Measurements from ENCODE around the gene TMEM150B.

The TMEM150B gene

DNA sequence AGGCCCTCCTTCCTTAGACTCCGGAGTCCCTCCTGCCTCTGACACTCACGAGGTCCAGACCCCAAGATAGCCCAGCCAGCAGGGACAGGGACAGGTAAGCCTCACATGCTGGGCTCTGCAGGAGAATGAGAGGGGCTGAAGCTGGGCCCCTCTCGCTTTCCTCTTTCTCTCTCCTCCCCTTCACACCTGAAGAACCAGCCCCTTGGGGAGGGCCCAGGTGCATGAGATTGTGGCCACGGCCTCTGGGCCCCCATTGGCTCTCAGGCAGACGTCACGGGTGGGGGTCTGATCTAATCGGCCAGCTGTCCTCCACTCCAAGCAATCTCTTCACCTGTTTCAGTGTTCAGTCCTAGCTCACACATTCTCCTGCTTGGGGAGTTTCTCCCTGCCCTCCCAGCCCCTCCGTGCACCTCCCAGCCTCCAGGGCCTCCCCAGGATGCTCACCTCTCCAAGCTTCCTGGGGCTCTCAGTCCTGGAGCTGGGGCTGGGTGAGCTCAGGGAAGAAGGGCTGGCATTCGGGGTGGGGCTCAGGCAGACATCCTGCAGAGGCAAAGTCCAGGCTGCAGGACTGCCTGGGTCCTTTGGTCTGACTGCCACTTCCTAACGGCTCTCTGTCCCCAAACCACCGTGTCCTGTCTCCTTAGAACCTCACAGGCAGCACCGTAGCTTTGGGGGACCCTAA, 2.8 kb downstream of the TMEM150B start:
- Histone ChIP-seq H3K27ac (ENCODE audit: low read depth, low read length) (no peak overlapping the region), H3K9ac (ENCODE audit: low read length) (no peak overlapping the region)

DNA sequence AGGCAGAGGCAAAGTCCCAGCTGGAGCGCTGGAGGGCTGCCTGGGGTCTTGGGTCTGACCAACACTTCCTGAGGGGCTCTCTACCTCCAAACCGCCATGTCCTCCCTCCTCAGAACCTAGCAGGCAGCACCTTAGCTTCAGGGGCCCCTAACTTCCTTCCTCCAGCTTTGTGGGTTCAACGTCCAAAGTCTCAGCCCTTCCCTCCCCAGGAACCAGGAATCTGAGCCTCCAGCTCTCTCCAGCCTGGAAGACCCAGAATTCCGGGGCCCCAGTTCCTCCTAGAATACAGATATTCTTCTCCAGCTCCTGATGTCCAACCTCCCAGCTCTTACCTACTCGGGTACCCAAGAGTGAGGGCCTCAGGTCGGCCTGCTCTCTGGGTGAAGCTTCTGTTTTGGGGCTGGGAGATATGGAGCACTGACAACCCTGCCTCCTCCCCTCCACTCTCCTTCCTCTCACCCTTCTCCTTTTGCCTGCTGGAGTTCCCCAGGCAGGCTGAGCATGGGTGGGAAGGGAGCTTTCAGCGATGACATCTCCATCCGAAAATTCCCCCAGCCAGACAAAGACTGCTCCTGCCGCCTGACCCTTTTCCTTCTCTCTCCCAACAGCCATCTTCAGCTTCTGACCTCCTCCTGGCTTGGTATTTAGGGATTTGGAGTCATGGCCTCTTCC, 3.5 kb downstream of the TMEM150B start:
- no peaks in the 10 kb centered on the region for H3K4me1 ChIP-seq (ENCODE audit: insufficient read depth, low read length)
- no peak overlapping the region for H3K27ac ChIP-seq (ENCODE audit: low read depth, low read length)
- H3K27me3 ChIP-seq (ENCODE audit: control insufficient read depth in 1 of 2, insufficient read depth in 2 of 2, low read length in 2 of 2): peaks cover 0 to 5% of the 10 kb centered on the region in 2 donors
- no peak overlapping the region for H3K9ac ChIP-seq (ENCODE audit: low read length)
- no peaks in the 10 kb centered on the region for H3K36me3 ChIP-seq (ENCODE audit: insufficient read depth, low read length)
- H3K9me3 ChIP-seq (ENCODE audit: low read length): no peaks in the 10 kb centered on the region
- H3K4me3 ChIP-seq (ENCODE audit: low read depth in 1 of 2, low read length in 2 of 2): no peak overlapping the region

More for the DNA sequence above, 2.8 kb downstream of the TMEM150B start:
- H3K4me1 ChIP-seq (ENCODE audit: insufficient read depth, low read length): no peaks in the 10 kb centered on the region
- H3K4me3 ChIP-seq (ENCODE audit: low read depth in 1 of 2, low read length in 2 of 2): no peak overlapping the region
- H3K9me3 ChIP-seq (ENCODE audit: low read length): no peaks in the 10 kb centered on the region
- H3K27me3 ChIP-seq (ENCODE audit: control insufficient read depth in 1 of 2, insufficient read depth in 2 of 2, low read length in 2 of 2): peaks cover 0 to 5% of the 10 kb centered on the region in 2 donors
- H3K36me3 ChIP-seq (ENCODE audit: insufficient read depth, low read length): no peaks in the 10 kb centered on the region

DNA sequence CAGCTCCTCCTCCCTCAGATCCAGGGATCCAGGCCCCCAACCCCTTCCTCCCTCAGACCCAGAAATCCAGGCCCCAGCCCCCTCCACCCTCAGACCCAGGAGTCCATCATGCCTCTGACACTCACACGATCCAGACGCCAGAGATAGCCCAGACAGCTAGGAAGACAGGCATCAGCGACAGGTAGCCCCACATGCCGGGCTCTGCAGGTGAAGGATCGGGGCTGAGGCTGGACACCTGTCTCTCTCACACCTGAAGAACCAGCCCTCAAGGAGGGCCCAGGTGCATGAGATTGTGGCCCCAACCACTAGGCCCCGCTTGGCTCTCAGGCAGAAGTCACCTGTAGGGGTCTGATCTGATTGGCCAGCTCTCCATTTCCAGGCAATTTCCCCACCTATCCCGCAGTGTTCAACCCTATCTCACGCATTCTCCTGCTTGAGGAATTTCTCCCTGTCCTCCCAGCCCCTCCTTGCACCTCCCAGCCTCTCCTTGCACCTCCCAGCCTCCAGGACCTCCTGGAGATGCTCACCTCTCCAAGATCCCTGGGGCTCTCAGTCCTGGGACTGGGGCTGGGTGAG, 4.2 kb downstream of the TMEM150B start:
- Histone ChIP-seq H3K4me3 (ENCODE audit: low read depth in 1 of 2, low read length in 2 of 2) (no peak overlapping the region), H3K9ac (ENCODE audit: low read length) (no peak overlapping the region), H3K9me3 (ENCODE audit: low read length) (no peaks in the 10 kb centered on the region), H3K4me1 (ENCODE audit: insufficient read depth, low read length) (no peaks in the 10 kb centered on the region), H3K27me3 (ENCODE audit: control insufficient read depth in 1 of 2, insufficient read depth in 2 of 2, low read length in 2 of 2) (peaks cover 0 to 5% of the 10 kb centered on the region in 2 donors), H3K36me3 (ENCODE audit: insufficient read depth, low read length) (no peaks in the 10 kb centered on the region), H3K27ac (ENCODE audit: low read depth, low read length) (no peak overlapping the region)

DNA sequence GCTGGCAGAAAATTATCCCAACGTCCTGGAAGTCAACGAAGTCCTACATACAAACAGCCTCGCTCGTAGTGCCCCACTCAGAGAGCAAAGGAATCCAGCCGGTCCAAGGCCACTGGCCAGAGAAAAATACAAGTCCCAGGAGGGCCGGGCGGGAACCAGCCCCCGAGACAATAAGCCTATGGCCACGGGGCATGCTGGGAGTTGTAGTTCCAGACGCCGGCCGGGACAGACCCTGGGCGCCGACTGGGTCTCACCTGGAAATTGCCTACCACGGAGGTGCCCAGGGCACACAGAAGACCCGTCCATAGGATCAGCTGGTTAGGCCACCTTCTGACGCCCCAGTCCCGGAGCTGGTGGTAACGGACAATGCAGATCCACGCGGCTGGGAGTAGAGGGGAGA, 5.4 kb downstream of the TMEM150B start:
- Histone ChIP-seq H3K9ac (ENCODE audit: low read length) (no peak overlapping the region), H3K36me3 (ENCODE audit: insufficient read depth, low read length) (no peaks in the 10 kb centered on the region), H3K4me1 (ENCODE audit: insufficient read depth, low read length) (no peaks in the 10 kb centered on the region), H3K4me3 (ENCODE audit: low read depth in 1 of 2, low read length in 2 of 2) (no peak overlapping the region), H3K27me3 (ENCODE audit: control insufficient read depth in 1 of 2, insufficient read depth in 2 of 2, low read length in 2 of 2) (peaks cover 0 to 5% of the 10 kb centered on the region in 2 donors), H3K9me3 (ENCODE audit: low read length) (no peaks in the 10 kb centered on the region), H3K27ac (ENCODE audit: low read depth, low read length) (no peak overlapping the region)

DNA sequence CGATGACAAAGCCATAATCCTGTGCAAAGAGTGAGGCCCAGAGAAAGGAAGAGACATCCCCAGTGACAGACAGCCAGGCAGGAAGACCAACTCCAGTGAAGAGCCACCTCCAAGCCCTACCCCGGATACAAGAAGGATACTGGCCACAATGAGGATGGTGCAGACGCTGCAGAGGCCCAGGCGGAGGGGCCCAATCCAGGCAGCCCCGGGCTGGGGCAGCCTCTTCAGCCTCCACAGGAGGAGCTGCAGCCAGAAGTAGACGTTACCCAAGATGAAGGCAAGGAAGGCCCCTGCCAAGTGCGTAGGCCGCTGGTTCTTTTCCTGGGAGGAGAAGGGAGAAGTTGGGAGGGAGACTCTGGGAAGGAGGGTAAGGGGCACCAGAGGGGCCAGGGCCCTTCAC, 8.5 kb downstream of the TMEM150B start:
- H3K4me1 ChIP-seq (ENCODE audit: insufficient read depth, low read length): no peaks in the 10 kb centered on the region
- H3K9ac ChIP-seq (ENCODE audit: low read length): no peak overlapping the region
- H3K4me3 ChIP-seq (ENCODE audit: low read depth in 1 of 2, low read length in 2 of 2): no peak overlapping the region
- H3K9me3 ChIP-seq (ENCODE audit: low read length): no peaks in the 10 kb centered on the region
- H3K36me3 ChIP-seq (ENCODE audit: insufficient read depth, low read length): no peaks in the 10 kb centered on the region
- H3K27me3 ChIP-seq (ENCODE audit: control insufficient read depth in 1 of 2, insufficient read depth in 2 of 2, low read length in 2 of 2): peaks cover 0 to 5% of the 10 kb centered on the region in 2 donors
- H3K27ac ChIP-seq (ENCODE audit: low read depth, low read length): no peak overlapping the region

DNA sequence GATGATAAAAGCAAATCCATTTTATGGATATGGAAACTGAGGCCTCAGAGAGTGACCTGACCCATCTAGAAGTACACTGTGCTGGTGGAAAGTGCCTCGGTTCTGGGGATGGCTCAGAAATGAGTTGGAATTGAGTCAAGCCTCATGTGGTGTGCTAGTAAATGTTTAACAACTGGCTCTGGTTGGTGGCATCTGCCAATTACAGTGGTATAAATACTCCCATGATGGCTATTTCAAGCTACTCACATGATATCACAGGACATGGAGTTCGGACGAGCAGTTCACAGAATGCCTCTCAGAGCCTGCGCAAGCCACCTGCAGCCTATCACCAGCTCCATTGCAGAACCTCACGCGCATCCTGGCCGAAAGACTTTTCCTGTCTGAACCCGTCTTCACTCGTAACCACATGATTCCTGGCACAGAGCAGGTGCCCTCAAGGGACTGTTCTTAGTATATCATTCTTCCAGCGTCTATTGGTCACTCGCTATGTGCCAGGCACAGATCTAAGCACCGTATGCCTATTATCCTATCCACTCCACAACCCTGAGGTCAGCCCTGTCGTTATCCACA, 9.1 kb downstream of the TMEM150B start:
- Histone ChIP-seq H3K4me3 (ENCODE audit: low read depth in 1 of 2, low read length in 2 of 2) (no peak overlapping the region), H3K9ac (ENCODE audit: low read length) (no peak overlapping the region), H3K4me1 (ENCODE audit: insufficient read depth, low read length) (no peaks in the 10 kb centered on the region), H3K27me3 (ENCODE audit: control insufficient read depth in 1 of 2, insufficient read depth in 2 of 2, low read length in 2 of 2) (peaks cover 0 to 5% of the 10 kb centered on the region in 2 donors), H3K27ac (ENCODE audit: low read depth, low read length) (no peak overlapping the region), H3K9me3 (ENCODE audit: low read length) (no peaks in the 10 kb centered on the region), H3K36me3 (ENCODE audit: insufficient read depth, low read length) (no peaks in the 10 kb centered on the region)

DNA sequence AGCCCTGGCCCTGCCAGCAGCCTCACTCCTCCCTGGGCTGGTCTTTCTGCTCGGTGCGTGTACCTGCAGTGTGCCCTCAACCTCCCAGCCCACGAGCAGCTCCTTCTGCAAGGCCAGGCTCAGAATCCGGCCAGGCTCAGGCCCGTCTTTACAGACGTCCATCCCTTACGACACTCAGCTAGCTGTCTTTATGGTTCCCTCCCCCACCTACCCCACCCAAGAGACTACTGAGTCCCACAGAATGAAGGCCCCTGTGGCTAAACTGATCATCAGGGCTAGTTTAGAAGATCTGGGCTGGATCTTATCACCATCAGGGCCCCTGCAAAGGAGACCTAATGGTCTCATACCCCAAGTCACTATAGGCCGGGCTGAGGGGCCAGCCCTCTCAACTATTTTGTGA, 10.7 kb downstream of the TMEM150B start:
- Histone ChIP-seq H3K36me3 (ENCODE audit: insufficient read depth, low read length) (peaks cover 5% of the 10 kb centered on the region), H3K9me3 (ENCODE audit: low read length) (no peaks in the 10 kb centered on the region), H3K9ac (ENCODE audit: low read length) (no peak overlapping the region), H3K4me3 (ENCODE audit: low read depth in 1 of 2, low read length in 2 of 2) (no peak overlapping the region), H3K27me3 (ENCODE audit: control insufficient read depth in 1 of 2, insufficient read depth in 2 of 2, low read length in 2 of 2) (no peaks in the 10 kb centered on the region), H3K27ac (ENCODE audit: low read depth, low read length) (no peak overlapping the region), H3K4me1 (ENCODE audit: insufficient read depth, low read length) (no peaks in the 10 kb centered on the region)

DNA sequence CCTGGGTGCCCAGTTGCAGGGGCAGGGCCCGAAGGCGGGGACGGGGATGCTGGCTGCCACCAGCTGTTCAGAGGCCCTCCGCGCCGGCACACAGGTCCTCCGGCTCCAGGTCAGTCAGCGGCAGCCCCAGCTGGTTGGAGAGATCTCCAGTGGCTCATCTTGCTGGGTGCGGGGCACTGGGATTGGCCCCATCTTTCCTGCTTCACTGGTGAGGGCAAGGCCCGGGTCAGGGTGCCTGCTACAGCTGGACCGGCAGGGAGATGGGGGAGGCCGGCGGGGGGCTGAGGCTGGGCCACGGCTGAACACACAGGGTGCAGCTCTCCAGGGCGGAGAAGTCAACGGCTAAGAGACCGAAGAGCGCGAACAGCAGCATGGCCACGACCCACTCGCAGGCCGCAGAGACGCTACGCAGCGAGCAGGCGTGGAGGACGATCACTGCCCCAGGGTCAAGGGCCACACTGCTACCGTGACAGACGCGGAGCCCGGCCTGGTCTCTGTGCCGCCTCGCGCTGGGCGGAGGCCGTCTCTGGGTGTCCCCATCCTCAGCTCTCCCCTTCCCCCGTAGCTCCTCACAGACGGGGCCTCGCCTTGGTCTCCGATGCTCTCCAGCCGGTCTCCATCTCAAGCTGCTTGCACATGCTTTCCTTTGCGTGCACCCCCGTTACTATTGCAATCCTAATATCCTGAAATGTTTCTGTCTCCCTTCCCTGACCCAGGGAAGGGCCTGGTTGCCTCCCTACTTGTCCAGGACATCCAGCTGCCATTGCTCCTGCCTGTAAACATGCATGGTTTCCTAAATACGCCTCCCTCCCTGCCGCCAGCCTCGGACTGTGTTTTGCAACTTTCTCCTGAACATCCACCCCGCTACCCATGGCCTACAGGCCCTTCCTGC, 12.3 kb downstream of the TMEM150B start:
- no peaks in the 10 kb centered on the region for H3K9me3 ChIP-seq (ENCODE audit: low read length)

DNA sequence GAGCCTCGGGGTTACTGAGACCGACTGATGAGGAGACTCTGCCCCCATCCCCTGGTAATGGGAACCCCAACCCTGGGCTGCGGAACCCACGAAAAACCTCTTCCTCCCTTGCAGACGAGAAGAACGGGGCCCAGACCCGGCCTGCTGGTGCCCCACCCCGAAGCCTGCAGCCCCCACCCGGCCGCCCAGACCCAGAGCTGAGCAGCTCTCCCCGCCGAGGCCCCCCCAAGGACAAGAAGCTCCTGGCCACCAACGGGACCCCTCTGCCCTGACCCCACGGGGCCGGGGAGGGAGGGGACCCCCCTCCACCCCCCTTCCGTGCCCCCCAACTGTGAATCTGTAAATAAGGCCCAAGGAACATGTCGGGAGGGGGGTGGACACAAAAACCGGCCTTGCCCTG, 13.3 kb downstream of the TMEM150B start:
- Histone ChIP-seq H3K9me3 (ENCODE audit: low read length) (no peaks in the 10 kb centered on the region), H3K4me3 (ENCODE audit: low read depth in 1 of 2, low read length in 2 of 2) (no peak overlapping the region), H3K4me1 (ENCODE audit: insufficient read depth, low read length) (no peaks in the 10 kb centered on the region), H3K27ac (ENCODE audit: low read depth, low read length) (no peak overlapping the region), H3K9ac (ENCODE audit: low read length) (no peak overlapping the region), H3K36me3 (ENCODE audit: insufficient read depth, low read length) (peaks cover 16% of the 10 kb centered on the region), H3K27me3 (ENCODE audit: control insufficient read depth in 1 of 2, insufficient read depth in 2 of 2, low read length in 2 of 2) (no peaks in the 10 kb centered on the region)

More for the DNA sequence above, 12.3 kb downstream of the TMEM150B start:
- Histone ChIP-seq H3K36me3 (ENCODE audit: insufficient read depth, low read length) (peaks cover 11% of the 10 kb centered on the region), H3K4me3 (ENCODE audit: low read depth in 1 of 2, low read length in 2 of 2) (no peak overlapping the region), H3K9ac (ENCODE audit: low read length) (no peak overlapping the region), H3K27ac (ENCODE audit: low read depth, low read length) (no peak overlapping the region), H3K4me1 (ENCODE audit: insufficient read depth, low read length) (no peaks in the 10 kb centered on the region), H3K27me3 (ENCODE audit: control insufficient read depth in 1 of 2, insufficient read depth in 2 of 2, low read length in 2 of 2) (no peaks in the 10 kb centered on the region)

DNA sequence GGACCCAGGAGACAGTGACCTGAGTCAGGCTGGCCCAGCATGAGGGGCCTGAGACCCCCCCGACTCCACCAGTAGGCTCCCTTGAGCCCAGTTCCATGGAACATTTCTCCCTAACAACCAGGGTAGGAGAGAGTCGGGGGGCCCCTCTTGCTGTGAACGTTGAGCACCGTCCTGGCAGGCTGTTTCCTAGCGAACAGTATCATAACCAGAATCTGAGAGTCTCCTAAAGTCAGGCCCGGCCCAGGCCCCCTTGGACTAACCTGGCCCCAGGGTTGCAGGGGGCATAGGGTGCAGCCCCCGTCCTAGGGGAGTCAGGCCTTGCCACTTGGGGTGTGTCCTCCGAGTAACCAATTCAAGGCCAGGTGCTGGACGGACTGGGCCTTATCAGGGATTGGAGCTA, 13.7 kb downstream of the TMEM150B start:
- H3K27ac ChIP-seq (ENCODE audit: low read depth, low read length): no peak overlapping the region
- H3K27me3 ChIP-seq (ENCODE audit: control insufficient read depth in 1 of 2, insufficient read depth in 2 of 2, low read length in 2 of 2): no peaks in the 10 kb centered on the region
- H3K4me1 ChIP-seq (ENCODE audit: insufficient read depth, low read length): no peaks in the 10 kb centered on the region
- H3K9me3 ChIP-seq (ENCODE audit: low read length): no peaks in the 10 kb centered on the region
- H3K4me3 ChIP-seq (ENCODE audit: low read depth in 1 of 2, low read length in 2 of 2): no peak overlapping the region
- no peak overlapping the region for H3K9ac ChIP-seq (ENCODE audit: low read length)
- H3K36me3 ChIP-seq (ENCODE audit: insufficient read depth, low read length): peaks cover 20% of the 10 kb centered on the region

DNA sequence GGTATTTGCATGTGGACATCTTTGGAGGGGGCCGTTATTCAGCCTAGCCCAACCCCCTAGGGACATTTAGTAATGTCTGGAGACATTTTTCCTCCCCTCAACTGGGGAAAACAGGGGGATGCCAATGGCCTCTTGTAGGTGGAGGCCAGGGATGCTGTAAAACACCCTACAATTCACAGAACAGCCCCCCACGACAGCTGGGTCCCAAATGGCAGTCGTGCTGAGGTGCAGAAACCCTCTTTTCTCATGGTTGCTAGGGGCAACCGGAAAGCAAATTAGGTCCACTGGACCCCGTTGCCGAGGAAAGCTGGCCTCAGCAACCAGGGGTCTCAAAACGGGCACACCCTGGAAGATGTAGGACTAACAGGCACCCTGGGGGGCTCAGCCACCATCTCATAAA, 14.6 kb downstream of the TMEM150B start:
- H3K27ac ChIP-seq (ENCODE audit: low read depth, low read length): no peak overlapping the region
- H3K27me3 ChIP-seq (ENCODE audit: control insufficient read depth in 1 of 2, insufficient read depth in 2 of 2, low read length in 2 of 2): no peaks in the 10 kb centered on the region
- no peaks in the 10 kb centered on the region for H3K4me1 ChIP-seq (ENCODE audit: insufficient read depth, low read length)
- H3K9ac ChIP-seq (ENCODE audit: low read length): no peak overlapping the region
- peaks cover 26% of the 10 kb centered on the region for H3K36me3 ChIP-seq (ENCODE audit: insufficient read depth, low read length)
- no peak overlapping the region for H3K4me3 ChIP-seq (ENCODE audit: low read depth in 1 of 2, low read length in 2 of 2)
- no peaks in the 10 kb centered on the region for H3K9me3 ChIP-seq (ENCODE audit: low read length)
